K562 (cell line): ENCODE measurements around the gene FSHR.

ENCODE experiments used
- CTCF ChIP-seq, 3 experiments: IDR thresholded peaks in 2 of 3; conservative IDR thresholded peaks in 1 of 3; 2 replicates each; pipeline ENCODE4 v1.5.1; 2011 to 2012; ENCODE audit warnings: low read length in 3 of 3, mild to moderate bottlenecking in 3 of 3, control low read depth in 2 of 3, improper control_type of control experiment in 1 of 3, inconsistent platforms in 1 of 3, low read depth in 1 of 3, mixed read lengths in 1 of 3, moderate library complexity in 1 of 3; ENCODE audit not compliant: insufficient read depth in 2 of 3
- MAFF ChIP-seq: IDR thresholded peaks from 2 replicates; pipeline ENCODE4 v1.6.1; 2012; ENCODE audit warnings: low read length, improper control_type of control experiment
- PKNOX1 ChIP-seq: fragments of 450-650 bp; IDR thresholded peaks from 2 replicates; pipeline ENCODE4 v1.6.1; 2016

- TF ChIP-seq MAFF (no peak), PKNOX1 (no peak), CTCF (IDR thresholded peaks at IDR 0.05 in 2 of 3, conservative IDR thresholded peaks at IDR 0.05 in 1 of 3; ENCODE audit: insufficient read depth in 2 of 3, low read depth in 1 of 3, low read length in 3 of 3) (no peak)
Observed at GRCh38 chr2:49110571-49110970, 43.7 kb downstream of the FSHR start.
